NAMALWA (cell line): Measurements from ENCODE around the gene LMO1.

Source experiments
- DNase-seq: peaks from one replicate; pipeline ENCODE4 v3.0.0-alpha.2; 2015; ENCODE audit warnings: low spot score

The LMO1 gene

DNA sequence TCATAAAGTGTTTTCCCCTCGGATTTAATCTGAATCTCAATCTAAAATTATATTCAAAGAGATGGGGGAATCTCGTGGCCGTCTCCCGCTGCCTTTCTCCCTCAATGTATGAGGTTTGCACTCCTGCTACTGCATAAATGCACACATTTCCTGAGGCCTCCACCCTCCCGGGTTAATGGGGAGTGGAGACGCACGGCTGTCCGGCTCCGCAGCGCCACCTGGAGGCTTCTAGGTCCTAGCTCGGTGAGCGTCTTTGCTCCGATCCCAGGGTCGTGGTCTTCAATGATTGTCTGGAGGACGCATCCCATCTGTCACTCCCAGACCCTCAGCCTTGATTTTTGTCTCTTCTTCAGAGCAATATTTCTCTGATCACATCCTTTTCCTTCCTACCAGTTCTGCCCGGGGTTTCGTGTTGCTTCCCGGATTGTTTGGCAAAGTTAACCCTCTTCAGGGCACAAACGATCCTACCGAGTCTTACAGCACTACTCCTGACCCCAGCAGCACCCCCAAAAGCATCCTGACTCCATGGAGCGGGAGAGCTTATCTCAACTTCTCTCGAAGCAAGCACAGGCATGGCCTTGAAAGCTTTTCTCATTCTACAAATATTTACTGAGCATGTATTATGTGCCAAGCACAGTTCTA lies at the start of gene LMO1:
LMO1 (minus strand) TSS at position 110 of the 642 bp plus-strand sequence. CDS start 516 bp downstream, outside the sequence.
- DNase-seq: peak; percentile 74

DNA sequence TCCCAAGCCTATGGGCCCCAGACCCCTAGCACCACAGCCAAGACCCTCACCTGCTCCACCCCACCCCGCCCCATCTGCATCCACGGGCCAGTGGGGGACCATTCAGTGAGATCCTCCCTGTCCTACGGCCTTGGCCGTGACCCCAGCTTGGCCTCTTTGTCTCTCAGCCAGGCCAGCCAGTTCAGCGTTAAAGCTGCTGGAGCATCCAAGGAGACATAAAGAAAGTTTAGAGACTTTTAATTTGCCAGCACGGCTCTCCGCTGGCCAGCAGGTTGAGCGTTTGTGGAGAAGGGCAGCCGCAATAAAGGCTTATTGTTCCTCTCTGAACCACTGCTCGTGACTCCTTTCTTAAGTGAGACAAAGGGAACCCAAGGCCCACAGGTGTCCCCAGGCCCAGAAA lies 49.3 kb upstream of the LMO1 start:
- DNase-seq: no peak

DNA sequence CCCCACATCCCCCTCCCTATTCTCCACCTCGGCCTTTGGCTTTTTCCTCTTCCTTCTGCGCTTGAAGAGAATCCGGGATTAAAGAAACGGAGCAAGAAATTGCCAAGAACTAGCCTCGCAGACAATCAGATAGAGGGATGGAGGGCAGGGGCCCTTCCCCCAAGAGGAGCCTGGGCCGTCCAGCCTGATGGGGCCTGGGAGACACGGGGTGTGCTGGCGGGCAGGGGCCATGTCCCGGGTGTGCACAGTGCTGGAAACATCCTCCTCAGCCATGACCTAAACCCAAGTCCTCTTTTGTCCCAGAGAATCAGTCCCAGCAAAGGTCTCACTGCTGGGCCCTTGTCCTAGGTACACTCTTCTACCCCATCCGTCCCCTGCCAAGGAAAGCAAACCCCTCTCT lies 47.7 kb upstream of the LMO1 start:
- DNase-seq: no peak

DNA sequence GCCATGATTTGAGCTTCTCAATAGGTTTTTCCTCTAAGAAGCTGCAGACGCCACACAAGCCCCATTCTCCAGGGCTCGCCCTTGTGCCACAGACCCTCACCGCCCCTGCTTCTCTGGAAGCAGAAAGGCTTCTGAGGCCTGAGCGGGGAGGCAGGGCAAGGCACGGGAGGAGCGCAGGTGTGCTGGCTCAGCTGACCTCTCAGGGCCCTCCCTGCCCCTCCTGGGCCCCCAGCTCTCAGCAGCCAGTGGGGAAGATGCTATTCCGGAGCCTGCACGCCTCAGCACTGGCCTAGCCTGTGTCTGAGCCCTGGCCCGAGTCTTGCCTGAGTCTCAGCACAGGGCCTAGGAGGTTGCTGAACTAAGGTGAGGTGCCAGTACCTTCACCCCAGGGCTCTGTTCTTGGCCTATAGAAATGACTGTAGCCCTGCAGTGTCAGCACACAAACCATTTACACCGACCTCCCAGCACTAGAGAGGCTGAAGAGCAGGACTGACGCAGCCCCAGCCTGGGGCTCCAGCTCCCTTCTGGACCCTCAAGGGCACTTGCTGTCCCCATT lies 47.1 kb upstream of the LMO1 start:
- DNase-seq: no peak

DNA sequence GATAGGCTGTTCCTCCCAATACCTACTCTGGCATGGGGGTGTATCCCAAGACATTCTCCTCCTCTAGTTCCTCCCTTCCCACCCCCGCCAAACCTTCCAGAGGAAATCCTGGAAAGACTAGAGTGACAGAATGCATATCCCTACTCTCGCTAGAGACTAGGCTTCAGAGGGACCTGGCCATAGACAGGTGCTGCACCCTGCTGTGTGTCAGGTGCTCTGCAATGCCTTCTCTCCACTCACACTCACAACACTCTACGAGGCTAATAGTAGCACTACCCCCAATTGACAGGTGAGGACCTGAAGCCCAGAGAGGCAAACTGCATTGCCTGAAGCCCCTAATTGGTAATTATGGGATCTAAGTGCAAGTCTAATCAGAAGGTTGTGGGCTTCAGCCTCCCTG lies 46.2 kb upstream of the LMO1 start:
- DNase-seq: no peak

- DNase-seq: no peak
Measured at GRCh38 chr11:8309311-8309710, 45.6 kb upstream of the LMO1 start.

GRCh38 chr11:8307601-8308000 lies 43.9 kb upstream of the LMO1 start:
- no peak for DNase-seq

- no peak for DNase-seq
Measured at GRCh38 chr11:8301622-8302021, 37.9 kb upstream of the LMO1 start.

- DNase-seq: no peak
Measured at GRCh38 chr11:8298801-8299786, 35.4 kb upstream of the LMO1 start.

- no peak for DNase-seq
Measured at GRCh38 chr11:8297781-8298440, 34.2 kb upstream of the LMO1 start.

- DNase-seq: no peak
Measured at GRCh38 chr11:8296872-8297271, 33.2 kb upstream of the LMO1 start.

DNA sequence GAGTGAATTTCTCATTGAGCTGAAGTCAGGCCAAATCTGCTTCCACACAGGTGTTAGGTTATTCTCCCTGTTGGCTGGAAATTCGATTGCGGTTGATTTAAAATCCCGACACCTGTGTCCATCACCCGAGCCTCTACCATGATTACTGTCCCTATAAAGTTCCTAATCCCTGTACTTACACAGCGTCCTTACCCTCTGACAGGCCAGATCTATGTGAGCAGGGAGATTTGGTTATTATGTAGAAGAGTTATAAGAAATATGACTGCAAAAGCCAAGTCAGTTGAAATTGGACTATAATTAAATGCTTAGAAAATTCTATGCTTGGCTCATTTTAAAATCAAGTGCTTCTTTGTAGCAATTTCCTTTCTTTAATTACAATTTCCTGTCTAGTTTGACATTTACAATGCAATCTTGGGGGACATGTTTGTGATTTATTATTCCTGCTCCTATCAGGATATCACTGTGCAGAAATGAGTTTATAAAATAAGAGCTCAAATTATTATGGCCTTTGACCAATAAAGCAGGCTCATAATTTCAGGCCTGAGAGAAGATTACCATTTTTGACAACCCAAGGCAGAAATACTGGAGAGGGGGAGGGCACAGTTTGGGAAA lies 32.5 kb upstream of the LMO1 start:
- no peak for DNase-seq

GRCh38 chr11:8294251-8294935 lies 30.7 kb upstream of the LMO1 start:
- no peak for DNase-seq

DNA sequence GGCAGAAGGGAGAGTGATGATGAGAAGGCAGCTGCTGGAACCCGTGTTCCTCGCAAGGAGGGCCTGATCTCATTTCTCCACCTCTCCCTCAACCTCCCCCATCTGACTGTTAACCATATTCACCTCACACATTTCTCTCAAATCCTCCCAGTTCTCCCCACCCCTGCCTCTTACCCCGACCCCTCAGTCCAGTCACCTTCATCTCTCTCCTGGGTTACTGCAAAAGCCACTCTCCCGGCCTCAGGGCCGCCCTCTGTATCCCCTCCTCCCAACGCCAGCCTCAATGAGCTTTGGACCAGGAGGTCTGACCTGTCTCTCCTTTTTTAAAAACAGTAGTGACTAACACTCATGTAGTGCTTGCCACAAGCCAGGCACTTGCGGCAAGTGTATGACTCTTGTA lies 29.5 kb upstream of the LMO1 start:
- no peak for DNase-seq

DNA sequence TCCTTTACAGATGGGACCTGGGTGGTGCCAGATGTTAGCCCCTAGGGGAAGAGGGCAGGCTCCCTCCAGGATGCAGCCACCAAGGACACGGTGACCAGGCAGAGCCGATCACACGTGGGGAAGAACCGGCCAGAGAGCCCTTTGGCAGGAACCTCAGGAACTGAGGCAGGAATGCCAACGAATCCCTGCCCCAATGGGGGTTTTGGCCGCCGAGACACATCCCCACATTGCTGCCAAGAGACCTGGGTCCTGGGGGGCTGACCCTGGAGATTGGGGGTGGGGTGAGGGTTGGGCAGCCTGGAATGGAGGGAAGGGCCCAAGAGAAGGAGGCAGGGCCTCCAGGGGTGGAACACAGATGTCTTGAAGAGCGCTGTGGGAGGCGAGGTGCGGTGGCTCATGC lies 28.7 kb upstream of the LMO1 start:
- no peak for DNase-seq

DNA sequence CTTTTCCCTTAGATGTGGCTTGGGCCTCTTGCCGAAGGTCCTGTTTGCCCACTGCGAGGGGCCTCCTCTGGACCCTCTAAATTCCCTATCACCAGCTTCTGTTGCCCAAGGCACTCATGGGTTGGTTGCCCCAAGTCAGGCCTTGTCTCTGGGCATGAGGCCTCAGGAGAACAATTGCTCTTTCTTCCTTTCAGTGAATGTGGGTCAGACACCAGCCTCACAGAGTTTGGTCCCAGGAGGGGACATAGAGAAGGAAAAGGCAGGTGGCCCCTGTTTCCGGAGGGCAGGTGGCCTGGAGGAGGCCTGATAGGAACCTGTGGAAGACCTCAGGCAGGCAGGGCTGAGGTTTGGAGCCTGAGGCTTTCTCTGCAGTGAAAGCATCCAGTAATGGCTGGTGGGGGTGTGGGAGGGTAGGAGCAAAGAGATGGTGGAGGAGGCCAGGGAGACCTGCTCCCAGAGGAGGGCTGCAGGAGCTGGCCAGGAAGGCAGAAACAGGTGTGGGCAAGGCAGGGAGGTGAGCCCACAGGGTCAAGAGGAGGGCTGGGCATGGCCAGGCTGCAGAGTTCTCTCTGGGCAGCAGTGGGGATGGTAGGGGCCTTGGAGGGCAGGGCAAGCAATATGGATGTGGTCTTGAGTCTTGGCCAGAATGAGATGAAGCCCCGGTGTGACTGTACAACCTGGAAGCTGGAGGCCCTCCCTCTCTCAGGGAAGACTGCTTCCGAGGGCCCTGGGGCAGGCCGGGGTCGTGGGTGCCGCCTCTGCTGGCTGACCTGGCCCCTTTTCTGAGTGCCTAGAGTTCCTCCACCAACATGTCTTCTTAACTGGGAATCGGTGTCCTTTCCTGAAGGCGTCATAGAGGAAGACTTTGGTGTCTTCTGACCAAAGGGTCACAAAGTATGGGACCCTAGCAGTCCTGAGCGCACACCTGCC lies 28.0 kb upstream of the LMO1 start:
- DNase-seq: no peak

GRCh38 chr11:8290081-8290810 lies 26.6 kb upstream of the LMO1 start:
- DNase-seq: no peak

DNA sequence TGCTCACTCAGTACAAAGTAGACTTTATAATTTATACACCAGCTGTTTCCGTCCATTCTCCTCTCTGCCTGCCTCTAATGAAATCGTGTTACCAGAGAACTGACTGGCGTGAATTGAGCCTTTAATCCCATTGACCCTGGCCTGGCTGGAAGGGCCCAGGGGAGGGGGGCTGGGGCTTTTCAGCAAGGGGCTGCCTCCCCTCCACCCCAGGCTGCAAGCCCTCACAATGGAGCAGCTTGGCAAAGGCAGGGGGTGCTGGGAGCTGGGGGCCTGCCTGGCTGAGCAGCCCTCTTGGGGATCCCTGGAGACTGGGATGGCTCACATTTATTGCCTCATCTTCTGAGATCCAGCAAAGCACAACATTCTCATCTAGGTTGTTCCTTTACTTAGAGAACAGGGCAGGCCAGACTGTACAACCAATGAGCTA lies 25.8 kb upstream of the LMO1 start:
- DNase-seq: no peak

- DNase-seq: no peak
Measured at GRCh38 chr11:8288824-8289491, 25.3 kb upstream of the LMO1 start.
